BE2C (cell line): ENCODE results near the gene C8G.

Experiments
- DNase-seq: peaks from one replicate; pipeline ENCODE4 v3.0.0-alpha.2; 2020
- H3K27me3 ChIP-seq: fragments of 250-450 bp; sonication (Bioruptor Pico); 2 replicates; pipeline ENCODE4 v1.5.1; 2020; ENCODE audit warnings: mild to moderate bottlenecking
- H3K36me3 ChIP-seq: fragments of 250-450 bp; sonication (Bioruptor Pico); 2 replicates; pipeline ENCODE4 v1.5.1; 2020; ENCODE audit warnings: mild to moderate bottlenecking
- H3K4me1 ChIP-seq: fragments of 250-450 bp; sonication (Bioruptor Pico); 2 replicates; pipeline ENCODE4 v1.5.1; 2020
- H3K4me3 ChIP-seq: 2 replicates; pipeline ENCODE4 v1.5.1; 2011; ENCODE audit warnings: low read depth, low read length
- H3K9me3 ChIP-seq: fragments of 250-450 bp; sonication (Bioruptor Pico); 2 replicates; pipeline ENCODE4 v1.5.1; 2020
- CTCF ChIP-seq: IDR thresholded peaks from 2 replicates; pipeline ENCODE4 v1.5.1; 2012; ENCODE audit warnings: mild to moderate bottlenecking, low read depth, low read length

C8G gene

GRCh38 chr9:136941231-136942111, 3.6 kb upstream of the C8G start:
- Histone ChIP-seq H3K27me3 (no peaks in the 10 kb centered on the region), H3K9me3 (no peaks in the 10 kb centered on the region), H3K4me1 (no peaks in the 10 kb centered on the region), H3K36me3 (peaks cover 44% of the 10 kb centered on the region), H3K4me3 (no peak overlapping the region)
- DNase-seq = peak; percentile 15
- TF ChIP-seq CTCF = no peak

- H3K4me1 ChIP-seq = no peaks in the 10 kb centered on the region
- peak; percentile 20 for DNase-seq
- no peak for TF ChIP-seq CTCF
- peaks cover 44% of the 10 kb centered on the region for H3K36me3 ChIP-seq
- H3K9me3 ChIP-seq = no peaks in the 10 kb centered on the region
- H3K4me3 ChIP-seq = no peak overlapping the region
- no peaks in the 10 kb centered on the region for H3K27me3 ChIP-seq
These were observed 2.7 kb upstream of the C8G start for GRCh38 chr9:136942112-136942880.

GRCh38 chr9:136942881-136943230, 2.2 kb upstream of the C8G start:
- Histone ChIP-seq H3K4me1 (no peaks in the 10 kb centered on the region), H3K9me3 (no peaks in the 10 kb centered on the region), H3K36me3 (peaks cover 38% of the 10 kb centered on the region), H3K4me3 (no peak overlapping the region), H3K27me3 (no peaks in the 10 kb centered on the region)
- peak; percentile 9 for DNase-seq
- no peak for TF ChIP-seq CTCF

- no peaks in the 10 kb centered on the region for H3K9me3 ChIP-seq
- H3K27me3 ChIP-seq = no peaks in the 10 kb centered on the region
- no peak for TF ChIP-seq CTCF
- H3K36me3 ChIP-seq = peaks cover 36% of the 10 kb centered on the region
- H3K4me1 ChIP-seq = no peaks in the 10 kb centered on the region
- peak overlapping the region; percentile 79 for H3K4me3 ChIP-seq
- peak; percentile 61 for DNase-seq
These were observed 1.5 kb upstream of the C8G start for GRCh38 chr9:136943291-136944211.

- peaks cover 34% of the 10 kb centered on the region for H3K36me3 ChIP-seq
- no peak for DNase-seq
- no peak for TF ChIP-seq CTCF
- peak overlapping the region; percentile 79 for H3K4me3 ChIP-seq
- H3K9me3 ChIP-seq = no peaks in the 10 kb centered on the region
- H3K27me3 ChIP-seq = no peaks in the 10 kb centered on the region
- H3K4me1 ChIP-seq = no peaks in the 10 kb centered on the region
These were observed 878 bp upstream of the C8G start for GRCh38 chr9:136944212-136944518.
